GM18502 (cell line): ENCODE measurements around the gene CCNG2.
A peak's percentile ranks its signal among the peaks of the same experiment; 100 is the strongest.

ENCODE experiments used
- ATAC-seq: cut with Tn5 transposase; IDR thresholded peaks from one replicate; pipeline ENCODE4 v1.9.1; 2021; ENCODE audit warnings: mild to moderate bottlenecking; ENCODE audit not compliant: unreplicated experiment, poor library complexity

Gene CCNG2

GRCh38 chr4:77146186-77147078, 10.6 kb upstream of the CCNG2 start:
- ATAC-seq, result no peak

- no peak for ATAC-seq
Measured at GRCh38 chr4:77147079-77147782, 9.8 kb upstream of the CCNG2 start.

- no peak for ATAC-seq
Measured at GRCh38 chr4:77148078-77148477, 8.9 kb upstream of the CCNG2 start.

- ATAC-seq, result no peak
Measured at GRCh38 chr4:77149789-77150188, 7.2 kb upstream of the CCNG2 start.

- ATAC-seq, result no peak
Measured at GRCh38 chr4:77151241-77151640, 5.8 kb upstream of the CCNG2 start.

GRCh38 chr4:77152421-77152820, 4.6 kb upstream of the CCNG2 start:
- no peak for ATAC-seq

- no peak for ATAC-seq
Measured at GRCh38 chr4:77153006-77153405, 4.0 kb upstream of the CCNG2 start.

- ATAC-seq, result no peak
Measured at GRCh38 chr4:77154065-77154464, 2.9 kb upstream of the CCNG2 start.

- ATAC-seq, result no peak
Measured at GRCh38 chr4:77154761-77155499, 2.1 kb upstream of the CCNG2 start.

GRCh38 chr4:77155631-77156452, 1.2 kb upstream of the CCNG2 start:
- ATAC-seq, result no peak

- ATAC-seq, result peak; percentile 83
Measured at GRCh38 chr4:77156533-77156911, 485 bp upstream of the CCNG2 start.

GRCh38 chr4:77157859-77158486, 966 bp downstream of the CCNG2 start:
- peak; percentile 55 for ATAC-seq

- ATAC-seq, result no peak
Measured at GRCh38 chr4:77158487-77158861, 1.5 kb downstream of the CCNG2 start.

- no peak for ATAC-seq
Measured at GRCh38 chr4:77159806-77160205, 2.8 kb downstream of the CCNG2 start.

- ATAC-seq, result no peak
Measured at GRCh38 chr4:77163641-77164040, 6.6 kb downstream of the CCNG2 start.

- no peak for ATAC-seq
Measured at GRCh38 chr4:77167173-77167572, 10.2 kb downstream of the CCNG2 start.

- no peak for ATAC-seq
Measured at GRCh38 chr4:77167866-77168265, 10.9 kb downstream of the CCNG2 start.

- no peak for ATAC-seq
Measured at GRCh38 chr4:77169481-77169880, 12.5 kb downstream of the CCNG2 start.

GRCh38 chr4:77170926-77171325, 13.9 kb downstream of the CCNG2 start:
- ATAC-seq, result no peak

GRCh38 chr4:77172336-77172735, 15.3 kb downstream of the CCNG2 start:
- ATAC-seq, result no peak
